Liver (tissue), 9 donors: ENCODE data around the gene LY6G6C. TPM values are rescaled to one million over a fixed set of nuclear protein-coding genes. Genes with fewer than 3 reads are reported as not detected.

Source experiments
- DNase-seq: peaks from one replicate; pipeline ENCODE4 v3.0.0-alpha.2; 2017; ENCODE audit warnings: low spot score
- H3K27ac ChIP-seq, 2 donors: one replicate each; pipeline ENCODE4 v1.7.0; 2013; ENCODE audit warnings: inconsistent platforms in 2 of 2, low read length in 2 of 2, control low read depth in 1 of 2, low read depth in 1 of 2, mild to moderate bottlenecking in 1 of 2
- H3K27me3 ChIP-seq, 4 donors: one replicate each; pipeline versions ENCODE4 v1.6.1 to v1.7.0; 2013; ENCODE audit warnings: low read length in 3 of 4, inconsistent platforms in 1 of 4, mild to moderate bottlenecking in 1 of 4, moderate library complexity in 1 of 4; ENCODE audit not compliant: control insufficient read depth in 4 of 4, insufficient read depth in 4 of 4
- H3K36me3 ChIP-seq, 4 donors: one replicate each; pipeline versions ENCODE4 v1.6.1 to v1.7.0; 2013; ENCODE audit warnings: low read length in 3 of 4, mild to moderate bottlenecking in 3 of 4, low read depth in 1 of 4, moderate library complexity in 1 of 4; ENCODE audit not compliant: control insufficient read depth in 4 of 4, insufficient read depth in 3 of 4
- H3K4me1 ChIP-seq, 4 donors: one replicate each; pipeline versions ENCODE4 v1.6.1 to v1.7.0; 2013; ENCODE audit warnings: low read length in 3 of 4, mild to moderate bottlenecking in 3 of 4, moderate library complexity in 1 of 4; ENCODE audit not compliant: control insufficient read depth in 4 of 4, insufficient read depth in 4 of 4
- H3K4me3 ChIP-seq, 3 donors: one replicate each; pipeline versions ENCODE4 v1.6.1 to v1.7.0; 2013; ENCODE audit warnings: low read length in 3 of 3, control low read depth in 1 of 3, low read depth in 1 of 3, mild to moderate bottlenecking in 1 of 3
- H3K9ac ChIP-seq, 2 donors: one replicate each; pipeline ENCODE4 v1.7.0; 2013; ENCODE audit warnings: low read length in 2 of 2, mild to moderate bottlenecking in 2 of 2, moderate library complexity in 2 of 2, control low read depth in 1 of 2, low read depth in 1 of 2
- H3K9me3 ChIP-seq, 4 donors: one replicate each; pipeline versions ENCODE4 v1.6.1 to v1.7.0; 2013; ENCODE audit warnings: low read length in 3 of 4; ENCODE audit not compliant: control insufficient read depth in 4 of 4
- EGR1 ChIP-seq, 2 donors: IDR thresholded peaks; 2 replicates each; pipeline ENCODE4 v1.6.1; 2016 to 2018; ENCODE audit warnings: antibody characterized with exemption in 2 of 2, low read depth in 2 of 2
- FOXA1 ChIP-seq: IDR thresholded peaks from 2 replicates; pipeline ENCODE4 v1.6.1; 2016; ENCODE audit warnings: antibody characterized with exemption
- FOXA2 ChIP-seq: IDR thresholded peaks from 2 replicates; pipeline ENCODE4 v1.6.1; 2016; ENCODE audit warnings: antibody characterized with exemption
- GABPA ChIP-seq, 2 donors: IDR thresholded peaks in 1 of 2; conservative IDR thresholded peaks in 1 of 2; 2 replicates each; pipeline ENCODE4 v1.6.1; 2016; ENCODE audit warnings: antibody characterized with exemption in 2 of 2, mild to moderate bottlenecking in 1 of 2, moderate library complexity in 1 of 2
- HNF4A ChIP-seq, 2 donors: conservative IDR thresholded peaks; 2 replicates each; pipeline ENCODE4 v1.6.1; 2016; ENCODE audit warnings: antibody characterized with exemption in 2 of 2, mild to moderate bottlenecking in 2 of 2
- HNF4G ChIP-seq: IDR thresholded peaks from 2 replicates; pipeline ENCODE4 v1.6.1; 2016; ENCODE audit warnings: antibody characterized with exemption
- JUND ChIP-seq, 2 donors: IDR thresholded peaks; 2 replicates each; pipeline ENCODE4 v1.6.1; 2016; ENCODE audit warnings: antibody characterized with exemption in 2 of 2
- NR2F2 ChIP-seq: IDR thresholded peaks from 2 replicates; pipeline ENCODE4 v1.6.1; 2016; ENCODE audit warnings: antibody characterized with exemption
- RAD21 ChIP-seq, 2 donors: IDR thresholded peaks; 2 replicates each; pipeline ENCODE4 v1.6.1; 2016; ENCODE audit warnings: antibody characterized with exemption in 2 of 2, mild to moderate bottlenecking in 2 of 2
- RXRA ChIP-seq, 2 donors: IDR thresholded peaks; 2 replicates each; pipeline ENCODE4 v1.6.1; 2017 to 2018; ENCODE audit warnings: antibody characterized with exemption in 2 of 2, mild to moderate bottlenecking in 1 of 2
- SP1 ChIP-seq: IDR thresholded peaks from 2 replicates; pipeline ENCODE4 v1.6.1; 2018; ENCODE audit warnings: antibody characterized with exemption, mild to moderate bottlenecking
- TAF1 ChIP-seq: conservative IDR thresholded peaks from 2 replicates; pipeline ENCODE4 v1.6.1; 2016; ENCODE audit warnings: antibody characterized with exemption, mild to moderate bottlenecking
- YY1 ChIP-seq: IDR thresholded peaks from 2 replicates; pipeline ENCODE4 v1.6.1; 2016; ENCODE audit warnings: antibody characterized with exemption, mild to moderate bottlenecking
- WGBS: extraction: QIAGEN DNeasy Blood & Tissue Kit; methylation state at CpG from one replicate; pipeline ENCODE4 v1.1.7; 2013; 5-methylcytosine and 5-hydroxymethylcytosine counted together
- polyA plus RNA-seq, 2 donors: library from polyadenylated mRNA; stranded (reverse) in 1 of 2; unstranded in 1 of 2; fragments of 200-250 nt in 1 of 2; fragments of >200 nt in 1 of 2; fragmentation: Nextera tagmentation in 1 of 2; extraction: Ambion mirVana in 1 of 2; gene quantifications; one replicate each; pipeline versions ENCODE4 v1.2.1 to v1.2.3, GENCODE V29; 2013 to 2015
- total RNA-seq, 2 donors: library from RNA; depleted of rRNA; stranded (reverse); fragments of >200 nt; gene quantifications; one replicate each; pipeline ENCODE4 v1.2.3, GENCODE V29; 2014
- TF ChIP-seq, protein P1 (sequence below): IDR thresholded peaks from 2 replicates; pipeline ENCODE4 v1.6.1; 2016; ENCODE audit warnings: antibody characterized with exemption
- TF ChIP-seq, protein P2 (sequence below): fragments of 150-350 bp; IDR thresholded peaks from 2 replicates; pipeline ENCODE4 v1.5.1; 2017; ENCODE audit warnings: improper control_type of control experiment, low read depth, low read length; ENCODE audit not compliant: missing input control
- TF ChIP-seq, protein P3 (sequence below): IDR thresholded peaks from 2 replicates; pipeline ENCODE4 v1.6.1; 2016; ENCODE audit warnings: antibody characterized with exemption
- TF ChIP-seq, protein P4 (sequence below): IDR thresholded peaks from 2 replicates; pipeline ENCODE4 v1.6.1; 2016; ENCODE audit warnings: antibody characterized with exemption, mild to moderate bottlenecking
- TF ChIP-seq, protein P5 (sequence below): IDR thresholded peaks from 2 replicates; pipeline ENCODE4 v1.6.1; 2016; ENCODE audit warnings: antibody characterized with exemption
- donor health status: healthy.
- donor health status: healthy.
- donor health status: healthy.
- donor health status: healthy.
- donor health status: healthy.

Gene LY6G6C
- total and polyA plus RNA-seq, 4 donors: not detected

DNA sequence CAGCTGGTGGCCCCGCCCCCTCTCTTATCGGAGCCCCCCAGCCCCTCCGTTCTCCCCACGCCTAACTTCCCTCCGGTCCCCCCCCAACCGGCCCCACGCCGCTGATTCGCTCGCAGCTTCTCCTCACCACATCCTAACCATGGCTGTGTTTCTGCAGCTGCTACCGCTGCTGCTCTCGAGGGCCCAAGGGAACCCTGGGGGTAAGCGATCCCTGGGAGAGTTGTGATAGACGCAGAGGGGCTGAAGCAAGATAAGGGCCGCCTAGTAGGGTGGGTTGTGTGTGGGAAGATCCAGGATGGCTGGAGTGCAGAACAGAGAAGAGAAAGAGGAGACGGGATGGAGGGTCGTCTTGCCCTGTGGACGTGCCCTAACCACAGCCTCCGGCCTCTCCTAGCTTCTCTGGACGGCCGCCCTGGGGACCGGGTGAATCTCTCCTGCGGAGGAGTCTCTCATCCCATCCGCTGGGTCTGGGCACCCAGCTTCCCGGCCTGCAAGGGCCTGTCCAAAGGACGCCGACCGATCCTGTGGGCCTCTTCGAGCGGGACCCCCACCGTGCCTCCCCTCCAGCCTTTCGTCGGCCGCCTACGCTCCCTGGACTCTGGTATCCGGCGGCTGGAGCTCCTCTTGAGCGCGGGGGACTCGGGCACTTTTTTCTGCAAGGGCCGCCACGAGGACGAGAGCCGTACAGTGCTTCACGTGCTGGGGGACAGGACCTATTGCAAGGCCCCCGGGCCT lies 1.9 kb upstream of the LY6G6C start, which contains the start of gene MPIG6B:
MPIG6B (plus strand) TSS at position 129 of the 735 bp plus-strand sequence; CDS start at position 140, 11 bp downstream.
- Histone ChIP-seq H3K4me1 (peaks cover 0 to 6% (median 1%) of the 10 kb centered on the region in 4 donors), H3K27me3 (no peaks in the 10 kb centered on the region), H3K27ac (no peak within 1 kb of the TSS), H3K9me3 (no peaks in the 10 kb centered on the region), H3K36me3 (peaks cover 0 to 8% (median 2%) of the 10 kb centered on the region in 4 donors), H3K9ac (no peak within 1 kb of the TSS), H3K4me3 (no peak within 1 kb of the TSS)
- 85% methylated on average over 46 of the region's 46 CpGs for WGBS
- no peak for DNase-seq
- TF ChIP-seq YY1 (no peak), TAF1 (no peak), SP1 (no peak), RAD21 (IDR thresholded peaks at IDR 0.05) (no peak), JUND (IDR thresholded peaks at IDR 0.05) (no peak), FOXA1 (no peak), HNF4G (no peak), FOXA2 (no peak), GABPA (IDR thresholded peaks at IDR 0.05 in 1 of 2, conservative IDR thresholded peaks at IDR 0.05 in 1 of 2) (no peak)
- TF ChIP-seq, protein P1, sequence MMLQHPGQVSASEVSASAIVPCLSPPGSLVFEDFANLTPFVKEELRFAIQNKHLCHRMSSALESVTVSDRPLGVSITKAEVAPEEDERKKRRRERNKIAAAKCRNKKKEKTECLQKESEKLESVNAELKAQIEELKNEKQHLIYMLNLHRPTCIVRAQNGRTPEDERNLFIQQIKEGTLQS: no peak
- TF ChIP-seq, protein P2, sequence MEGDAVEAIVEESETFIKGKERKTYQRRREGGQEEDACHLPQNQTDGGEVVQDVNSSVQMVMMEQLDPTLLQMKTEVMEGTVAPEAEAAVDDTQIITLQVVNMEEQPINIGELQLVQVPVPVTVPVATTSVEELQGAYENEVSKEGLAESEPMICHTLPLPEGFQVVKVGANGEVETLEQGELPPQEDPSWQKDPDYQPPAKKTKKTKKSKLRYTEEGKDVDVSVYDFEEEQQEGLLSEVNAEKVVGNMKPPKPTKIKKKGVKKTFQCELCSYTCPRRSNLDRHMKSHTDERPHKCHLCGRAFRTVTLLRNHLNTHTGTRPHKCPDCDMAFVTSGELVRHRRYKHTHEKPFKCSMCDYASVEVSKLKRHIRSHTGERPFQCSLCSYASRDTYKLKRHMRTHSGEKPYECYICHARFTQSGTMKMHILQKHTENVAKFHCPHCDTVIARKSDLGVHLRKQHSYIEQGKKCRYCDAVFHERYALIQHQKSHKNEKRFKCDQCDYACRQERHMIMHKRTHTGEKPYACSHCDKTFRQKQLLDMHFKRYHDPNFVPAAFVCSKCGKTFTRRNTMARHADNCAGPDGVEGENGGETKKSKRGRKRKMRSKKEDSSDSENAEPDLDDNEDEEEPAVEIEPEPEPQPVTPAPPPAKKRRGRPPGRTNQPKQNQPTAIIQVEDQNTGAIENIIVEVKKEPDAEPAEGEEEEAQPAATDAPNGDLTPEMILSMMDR: no peak

DNA sequence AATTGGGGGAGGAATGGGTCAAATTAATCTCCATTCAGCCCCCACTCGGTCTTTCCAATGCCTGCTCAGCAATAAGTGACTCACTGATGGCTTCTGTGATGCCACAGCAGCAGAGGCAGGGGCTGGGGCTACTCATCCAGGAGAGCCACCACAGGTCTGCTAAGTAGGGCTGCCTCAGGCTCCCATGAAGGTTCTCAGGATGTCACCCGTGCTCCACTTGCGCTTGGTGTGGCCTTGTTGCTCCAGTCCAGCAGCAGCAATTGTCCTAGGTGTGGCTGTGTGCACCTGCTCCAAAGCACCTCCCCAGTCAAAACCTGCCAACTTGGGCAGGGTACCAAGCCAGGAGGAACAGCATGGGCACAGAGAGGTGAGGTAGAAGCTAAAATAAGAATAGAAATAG lies 627 bp upstream of the LY6G6C start:
- 92% methylated on average over 3 of the region's 3 CpGs for WGBS
- Histone ChIP-seq H3K9me3 (no peaks in the 10 kb centered on the region), H3K4me1 (peaks cover 0 to 5% (median 1%) of the 10 kb centered on the region in 4 donors), H3K4me3 (no peak overlapping the region), H3K9ac (no peak overlapping the region), H3K36me3 (peaks cover 0 to 8% (median under 1%) of the 10 kb centered on the region in 4 donors), H3K27me3 (no peaks in the 10 kb centered on the region), H3K27ac (no peak overlapping the region)
- no peak for DNase-seq
- TF ChIP-seq HNF4A (conservative IDR thresholded peaks at IDR 0.05) (no peak), RXRA (IDR thresholded peaks at IDR 0.05) (no peak), FOXA1 (no peak), NR2F2 (no peak), RAD21 (IDR thresholded peaks at IDR 0.05) (no peak), SP1 (no peak), YY1 (no peak), JUND (IDR thresholded peaks at IDR 0.05) (no peak), GABPA (IDR thresholded peaks at IDR 0.05 in 1 of 2, conservative IDR thresholded peaks at IDR 0.05 in 1 of 2) (no peak), HNF4G (no peak), FOXA2 (no peak), EGR1 (IDR thresholded peaks at IDR 0.05; ENCODE audit: low read depth in 2 of 2) (no peak), TAF1 (no peak)
- TF ChIP-seq, protein P3, sequence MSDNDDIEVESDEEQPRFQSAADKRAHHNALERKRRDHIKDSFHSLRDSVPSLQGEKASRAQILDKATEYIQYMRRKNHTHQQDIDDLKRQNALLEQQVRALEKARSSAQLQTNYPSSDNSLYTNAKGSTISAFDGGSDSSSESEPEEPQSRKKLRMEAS: no peak
- TF ChIP-seq, protein P4, sequence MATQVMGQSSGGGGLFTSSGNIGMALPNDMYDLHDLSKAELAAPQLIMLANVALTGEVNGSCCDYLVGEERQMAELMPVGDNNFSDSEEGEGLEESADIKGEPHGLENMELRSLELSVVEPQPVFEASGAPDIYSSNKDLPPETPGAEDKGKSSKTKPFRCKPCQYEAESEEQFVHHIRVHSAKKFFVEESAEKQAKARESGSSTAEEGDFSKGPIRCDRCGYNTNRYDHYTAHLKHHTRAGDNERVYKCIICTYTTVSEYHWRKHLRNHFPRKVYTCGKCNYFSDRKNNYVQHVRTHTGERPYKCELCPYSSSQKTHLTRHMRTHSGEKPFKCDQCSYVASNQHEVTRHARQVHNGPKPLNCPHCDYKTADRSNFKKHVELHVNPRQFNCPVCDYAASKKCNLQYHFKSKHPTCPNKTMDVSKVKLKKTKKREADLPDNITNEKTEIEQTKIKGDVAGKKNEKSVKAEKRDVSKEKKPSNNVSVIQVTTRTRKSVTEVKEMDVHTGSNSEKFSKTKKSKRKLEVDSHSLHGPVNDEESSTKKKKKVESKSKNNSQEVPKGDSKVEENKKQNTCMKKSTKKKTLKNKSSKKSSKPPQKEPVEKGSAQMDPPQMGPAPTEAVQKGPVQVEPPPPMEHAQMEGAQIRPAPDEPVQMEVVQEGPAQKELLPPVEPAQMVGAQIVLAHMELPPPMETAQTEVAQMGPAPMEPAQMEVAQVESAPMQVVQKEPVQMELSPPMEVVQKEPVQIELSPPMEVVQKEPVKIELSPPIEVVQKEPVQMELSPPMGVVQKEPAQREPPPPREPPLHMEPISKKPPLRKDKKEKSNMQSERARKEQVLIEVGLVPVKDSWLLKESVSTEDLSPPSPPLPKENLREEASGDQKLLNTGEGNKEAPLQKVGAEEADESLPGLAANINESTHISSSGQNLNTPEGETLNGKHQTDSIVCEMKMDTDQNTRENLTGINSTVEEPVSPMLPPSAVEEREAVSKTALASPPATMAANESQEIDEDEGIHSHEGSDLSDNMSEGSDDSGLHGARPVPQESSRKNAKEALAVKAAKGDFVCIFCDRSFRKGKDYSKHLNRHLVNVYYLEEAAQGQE: no peak
- TF ChIP-seq, protein P2: no peak
- TF ChIP-seq, protein P1: no peak
- TF ChIP-seq, protein P5, sequence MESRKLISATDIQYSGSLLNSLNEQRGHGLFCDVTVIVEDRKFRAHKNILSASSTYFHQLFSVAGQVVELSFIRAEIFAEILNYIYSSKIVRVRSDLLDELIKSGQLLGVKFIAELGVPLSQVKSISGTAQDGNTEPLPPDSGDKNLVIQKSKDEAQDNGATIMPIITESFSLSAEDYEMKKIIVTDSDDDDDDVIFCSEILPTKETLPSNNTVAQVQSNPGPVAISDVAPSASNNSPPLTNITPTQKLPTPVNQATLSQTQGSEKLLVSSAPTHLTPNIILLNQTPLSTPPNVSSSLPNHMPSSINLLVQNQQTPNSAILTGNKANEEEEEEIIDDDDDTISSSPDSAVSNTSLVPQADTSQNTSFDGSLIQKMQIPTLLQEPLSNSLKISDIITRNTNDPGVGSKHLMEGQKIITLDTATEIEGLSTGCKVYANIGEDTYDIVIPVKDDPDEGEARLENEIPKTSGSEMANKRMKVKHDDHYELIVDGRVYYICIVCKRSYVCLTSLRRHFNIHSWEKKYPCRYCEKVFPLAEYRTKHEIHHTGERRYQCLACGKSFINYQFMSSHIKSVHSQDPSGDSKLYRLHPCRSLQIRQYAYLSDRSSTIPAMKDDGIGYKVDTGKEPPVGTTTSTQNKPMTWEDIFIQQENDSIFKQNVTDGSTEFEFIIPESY: no peak
